Stimulated activated effector memory CD8-positive, alpha-beta T cell treated with anti-CD3 and anti-CD28 coated beads, Interleukin-12 subunit alpha, Interleukin-12 subunit beta, amount 100 ng/mL, for 72 hours (primary cell): ENCODE results near the gene AGPAT2.
A peak's percentile ranks its signal among the peaks of the same experiment; 100 is the strongest.

Source experiments
- ATAC-seq: fragments of 150-1000 bp; cut with Tn5 transposase; 2 replicates; pipeline ENCODE4 v1.10.0; 2021
- DNase-seq, 2 donors: peaks; one replicate each; pipeline ENCODE4 v3.0.0; 2021 to 2022; ENCODE audit warnings: low spot score in 2 of 2
- H3K27ac Mint-ChIP-seq: one replicate; pipeline ENCODE4 v1.8.0; 2022; ENCODE audit warnings: mild to moderate bottlenecking, mixed read lengths
- H3K36me3 Mint-ChIP-seq: one replicate; pipeline ENCODE4 v1.8.0; 2022; ENCODE audit warnings: mild to moderate bottlenecking, mixed read lengths
- H3K4me1 Mint-ChIP-seq: one replicate; pipeline ENCODE4 v1.8.0; 2022; ENCODE audit warnings: mixed read lengths
- H3K4me3 Mint-ChIP-seq: one replicate; pipeline ENCODE4 v1.8.0; 2022; ENCODE audit warnings: mild to moderate bottlenecking, mixed read lengths
- H3K9me3 Mint-ChIP-seq: one replicate; pipeline ENCODE4 v1.8.0; 2022; ENCODE audit warnings: mixed read lengths

The AGPAT2 gene

DNA sequence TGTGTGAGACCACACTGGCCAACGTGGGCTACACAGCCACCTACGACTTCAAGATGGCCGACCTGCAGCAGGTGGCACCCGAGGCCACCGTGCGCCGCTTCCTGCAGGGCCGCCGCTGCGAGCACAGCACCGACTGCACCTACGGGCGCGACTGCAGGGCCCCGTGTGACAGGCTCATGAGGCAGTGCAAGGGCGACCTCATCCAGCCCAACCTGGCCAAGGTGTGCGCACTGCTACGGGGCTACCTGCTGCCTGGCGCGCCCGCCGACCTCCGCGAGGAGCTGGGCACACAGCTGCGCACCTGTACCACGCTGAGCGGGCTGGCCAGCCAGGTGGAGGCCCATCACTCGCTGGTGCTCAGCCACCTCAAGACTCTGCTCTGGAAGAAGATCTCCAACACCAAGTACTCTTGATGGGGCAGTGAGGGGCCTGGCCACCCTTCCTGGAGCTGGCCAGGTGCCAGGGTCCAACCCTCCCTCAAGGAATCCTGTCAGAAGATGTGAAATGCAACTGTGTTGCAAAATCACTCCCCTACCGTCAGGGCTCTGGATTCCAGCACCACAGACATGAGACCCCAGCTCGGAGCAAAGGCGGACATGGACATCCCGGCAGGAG lies 36.2 kb upstream of the AGPAT2 start:
- peaks cover 77% of the 10 kb centered on the region for H3K36me3 Mint-ChIP-seq
- H3K9me3 Mint-ChIP-seq: no peaks in the 10 kb centered on the region
- peaks cover 28% of the 10 kb centered on the region for H3K4me1 Mint-ChIP-seq
- H3K4me3 Mint-ChIP-seq: peak overlapping the region; percentile 14
- no peak overlapping the region for H3K27ac Mint-ChIP-seq
- DNase-seq (no peak), ATAC-seq (no peak)

DNA sequence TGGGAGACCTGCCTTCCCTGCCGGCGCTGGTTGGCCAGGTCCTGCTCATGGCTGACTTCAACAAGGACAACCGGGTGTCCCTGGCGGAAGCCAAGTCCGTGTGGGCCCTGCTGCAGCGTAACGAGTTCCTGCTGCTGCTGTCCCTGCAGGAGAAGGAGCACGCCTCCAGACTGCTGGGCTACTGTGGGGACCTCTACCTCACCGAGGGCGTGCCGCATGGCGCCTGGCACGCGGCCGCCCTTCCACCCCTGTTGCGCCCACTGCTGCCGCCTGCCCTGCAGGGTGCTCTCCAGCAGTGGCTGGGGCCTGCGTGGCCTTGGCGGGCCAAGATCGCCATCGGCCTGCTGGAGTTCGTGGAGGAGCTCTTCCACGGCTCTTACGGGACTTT lies 35.7 kb upstream of the AGPAT2 start:
- Mint-ChIP-seq H3K4me1 (peaks cover 28% of the 10 kb centered on the region), H3K4me3 (no peak overlapping the region), H3K9me3 (no peaks in the 10 kb centered on the region), H3K27ac (peak overlapping the region; percentile 43), H3K36me3 (peaks cover 72% of the 10 kb centered on the region)
- DNase-seq (no peak), ATAC-seq (no peak)

DNA sequence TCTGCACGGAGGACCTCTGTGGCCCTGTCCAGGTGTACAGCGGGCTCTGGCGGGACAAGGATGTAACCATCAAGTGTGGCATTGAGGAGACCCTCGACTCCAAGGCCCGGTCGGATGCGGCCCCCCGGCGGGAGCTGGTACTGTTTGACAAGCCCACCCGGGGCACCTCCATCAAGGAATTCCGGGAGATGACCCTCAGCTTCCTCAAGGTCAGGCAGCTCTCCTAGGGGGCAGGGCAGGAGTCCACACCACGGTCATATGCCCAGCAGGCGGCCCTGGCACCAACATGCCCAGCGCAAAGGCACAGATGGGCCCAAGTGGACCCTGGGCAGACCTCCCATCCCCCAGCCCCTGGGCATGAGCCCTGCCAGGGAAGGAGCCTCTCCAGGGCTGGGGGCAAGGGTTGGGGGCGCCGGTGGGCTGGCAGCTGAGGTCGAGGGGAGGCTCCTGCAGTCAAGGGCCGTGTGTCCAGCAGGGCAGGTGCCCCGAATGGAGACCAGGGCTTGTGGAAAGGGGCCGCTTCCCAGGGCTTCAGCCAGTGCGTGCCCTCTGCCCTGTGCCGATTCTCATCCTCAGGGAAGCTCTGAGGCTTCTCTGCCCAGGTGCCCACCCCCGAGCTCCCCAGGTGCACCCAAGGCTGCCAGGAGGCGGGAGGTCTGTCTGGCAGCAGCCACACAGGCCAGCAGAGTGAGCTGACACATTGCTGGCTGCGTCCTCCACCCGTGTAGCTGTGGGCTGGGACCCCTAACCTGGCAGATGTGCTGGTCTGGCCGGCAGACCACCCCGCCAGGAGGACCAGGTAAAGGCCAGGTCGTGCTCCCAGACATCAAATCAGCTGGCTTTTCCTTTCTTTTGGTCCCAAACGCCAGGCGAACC lies 35.1 kb upstream of the AGPAT2 start:
- peaks cover 28% of the 10 kb centered on the region for H3K4me1 Mint-ChIP-seq
- DNase-seq (no peak), ATAC-seq (no peak)
- H3K4me3 Mint-ChIP-seq: no peak overlapping the region
- peak overlapping the region; percentile 43 for H3K27ac Mint-ChIP-seq
- peaks cover 66% of the 10 kb centered on the region for H3K36me3 Mint-ChIP-seq
- no peaks in the 10 kb centered on the region for H3K9me3 Mint-ChIP-seq

DNA sequence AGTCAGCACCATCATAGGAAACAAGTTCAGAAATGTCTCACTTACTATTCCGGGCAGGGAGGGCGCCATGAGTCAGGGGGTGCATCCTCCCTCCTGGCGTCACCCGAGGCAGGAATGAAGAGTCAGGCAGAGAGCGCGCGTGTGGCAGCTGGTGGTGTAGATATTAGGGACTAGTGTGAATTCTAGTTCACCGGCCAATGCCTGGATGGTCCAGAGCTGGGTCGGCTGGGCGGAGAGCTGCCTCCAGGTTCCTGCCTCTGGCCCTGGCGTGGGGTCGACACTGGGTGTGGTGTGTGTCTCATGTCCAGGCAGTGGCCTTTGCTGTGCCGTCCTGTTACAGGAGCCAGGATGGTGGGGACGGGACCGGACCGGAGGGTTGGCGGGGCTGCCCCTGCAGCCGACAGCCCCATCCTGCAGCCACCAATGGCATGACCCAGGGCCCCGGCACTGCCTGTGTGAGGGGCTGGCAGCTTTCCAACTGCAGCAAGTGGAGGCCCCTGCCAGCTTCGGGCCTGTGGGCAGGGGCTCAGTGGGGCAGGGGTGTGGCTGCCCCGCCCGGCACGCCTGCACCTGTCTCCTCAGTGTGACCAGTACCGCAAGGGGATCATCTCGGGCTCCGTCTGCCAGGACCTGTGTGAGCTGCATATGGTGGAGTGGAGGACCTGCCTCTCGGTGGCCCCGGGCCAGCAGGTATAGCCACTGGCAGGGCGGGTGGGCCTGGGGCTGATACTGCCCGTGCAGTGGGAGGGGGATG lies 34.3 kb upstream of the AGPAT2 start:
- Mint-ChIP-seq H3K36me3 (peaks cover 57% of the 10 kb centered on the region), H3K27ac (peak overlapping the region; percentile 79), H3K9me3 (no peaks in the 10 kb centered on the region), H3K4me1 (peaks cover 22% of the 10 kb centered on the region), H3K4me3 (no peak overlapping the region)
- ATAC-seq (no peak), DNase-seq (no peak)

DNA sequence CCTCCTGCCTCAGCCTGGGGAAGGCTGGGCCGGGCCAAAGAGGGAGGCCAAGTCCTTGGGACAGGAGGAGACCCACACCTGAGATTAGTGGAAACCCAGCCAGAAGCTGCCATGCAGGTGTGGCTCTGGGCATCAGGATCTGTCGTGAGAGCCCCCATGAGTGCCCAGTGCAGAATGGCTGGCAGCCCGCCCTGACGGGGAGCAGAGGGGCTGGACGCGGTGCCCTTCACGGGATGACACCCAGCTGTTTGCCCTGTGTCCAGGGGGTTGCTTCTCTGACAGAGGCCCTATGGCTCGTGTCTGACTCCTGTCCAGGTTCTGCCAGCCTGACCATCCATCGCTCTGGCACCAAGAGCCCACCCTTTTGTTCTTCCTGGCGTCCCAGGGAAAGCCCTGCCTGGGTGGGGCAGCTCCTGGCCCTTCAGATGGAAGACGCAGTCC lies 33.7 kb upstream of the AGPAT2 start:
- H3K27ac Mint-ChIP-seq: peak overlapping the region; percentile 79
- H3K36me3 Mint-ChIP-seq: peaks cover 51% of the 10 kb centered on the region
- DNase-seq (no peak), ATAC-seq (no peak)
- H3K9me3 Mint-ChIP-seq: no peaks in the 10 kb centered on the region
- H3K4me3 Mint-ChIP-seq: no peak overlapping the region
- peaks cover 18% of the 10 kb centered on the region for H3K4me1 Mint-ChIP-seq

DNA sequence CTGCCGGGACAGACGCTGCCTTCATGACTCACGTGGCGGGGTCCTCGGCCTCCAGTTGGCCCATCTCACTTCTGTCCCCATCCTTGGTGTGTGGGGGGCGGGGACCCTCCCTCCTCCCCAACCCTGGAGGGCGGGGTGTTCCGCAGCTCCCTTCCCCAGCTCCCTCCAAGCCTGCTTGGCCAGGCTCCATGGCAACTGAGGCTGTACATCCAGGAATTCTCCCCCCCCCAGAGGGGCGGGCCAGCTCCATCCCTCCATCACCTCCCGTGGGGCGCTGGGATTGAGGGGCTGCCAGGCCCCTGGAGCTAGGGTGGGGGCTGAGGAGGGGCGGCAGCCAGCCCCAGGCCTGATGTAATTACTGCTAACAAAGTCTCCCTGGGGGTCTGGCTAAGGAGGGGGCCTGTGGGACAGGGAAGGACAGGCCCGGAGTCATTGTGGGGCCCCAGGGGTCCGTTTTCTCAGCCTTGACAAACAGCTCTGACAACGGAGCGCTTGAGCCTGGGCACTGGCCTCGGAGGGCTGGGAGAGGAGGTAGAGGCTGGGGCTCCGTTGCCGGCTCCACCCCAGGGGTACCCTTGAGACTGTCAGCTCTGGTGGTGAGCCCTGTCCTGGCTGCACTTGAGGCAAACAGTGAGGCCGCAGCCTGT lies 33.1 kb upstream of the AGPAT2 start:
- H3K27ac Mint-ChIP-seq: no peak overlapping the region
- ATAC-seq (no peak), DNase-seq (no peak)
- H3K9me3 Mint-ChIP-seq: no peaks in the 10 kb centered on the region
- no peak overlapping the region for H3K4me3 Mint-ChIP-seq
- H3K36me3 Mint-ChIP-seq: peaks cover 46% of the 10 kb centered on the region
- peaks cover 18% of the 10 kb centered on the region for H3K4me1 Mint-ChIP-seq

DNA sequence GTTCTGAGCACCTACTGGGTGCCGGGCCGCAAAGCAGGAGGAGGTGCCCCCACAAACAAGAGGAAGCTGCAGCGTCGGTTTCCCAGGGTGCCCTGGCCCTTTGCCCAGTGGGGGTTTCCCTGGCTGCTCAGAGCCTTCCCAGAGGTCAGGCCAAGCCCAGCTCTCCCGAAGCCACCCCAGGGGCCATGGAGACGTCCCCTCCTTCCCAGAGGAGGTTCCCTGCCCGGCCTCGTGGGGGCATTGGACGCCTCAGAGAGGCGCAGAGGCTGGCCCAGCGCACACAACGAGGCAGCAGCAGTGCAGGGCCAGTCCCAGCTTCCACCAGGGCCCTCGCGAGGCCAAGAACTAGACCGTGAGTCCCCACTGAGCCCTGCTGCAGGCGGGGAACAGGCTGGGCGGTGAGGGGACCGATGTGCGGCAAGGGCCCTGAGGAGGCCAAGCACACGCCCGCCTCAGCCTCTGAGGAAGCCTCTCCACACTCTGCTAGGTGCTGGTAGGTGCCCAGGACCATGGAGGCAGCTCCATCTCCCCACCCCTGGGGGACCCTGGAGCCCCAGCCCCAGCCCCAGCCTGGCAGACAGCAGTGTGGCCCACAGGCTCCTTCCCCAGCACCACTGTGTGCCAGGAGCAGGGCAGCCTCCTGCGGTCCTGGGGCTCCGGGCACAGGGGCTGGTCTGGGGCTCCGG lies 32.1 kb upstream of the AGPAT2 start:
- ATAC-seq (peak; percentile 4), DNase-seq (no peak)
- H3K4me3 Mint-ChIP-seq: no peak overlapping the region
- H3K27ac Mint-ChIP-seq: no peak overlapping the region
- no peaks in the 10 kb centered on the region for H3K9me3 Mint-ChIP-seq
- peaks cover 15% of the 10 kb centered on the region for H3K4me1 Mint-ChIP-seq
- peaks cover 36% of the 10 kb centered on the region for H3K36me3 Mint-ChIP-seq

DNA sequence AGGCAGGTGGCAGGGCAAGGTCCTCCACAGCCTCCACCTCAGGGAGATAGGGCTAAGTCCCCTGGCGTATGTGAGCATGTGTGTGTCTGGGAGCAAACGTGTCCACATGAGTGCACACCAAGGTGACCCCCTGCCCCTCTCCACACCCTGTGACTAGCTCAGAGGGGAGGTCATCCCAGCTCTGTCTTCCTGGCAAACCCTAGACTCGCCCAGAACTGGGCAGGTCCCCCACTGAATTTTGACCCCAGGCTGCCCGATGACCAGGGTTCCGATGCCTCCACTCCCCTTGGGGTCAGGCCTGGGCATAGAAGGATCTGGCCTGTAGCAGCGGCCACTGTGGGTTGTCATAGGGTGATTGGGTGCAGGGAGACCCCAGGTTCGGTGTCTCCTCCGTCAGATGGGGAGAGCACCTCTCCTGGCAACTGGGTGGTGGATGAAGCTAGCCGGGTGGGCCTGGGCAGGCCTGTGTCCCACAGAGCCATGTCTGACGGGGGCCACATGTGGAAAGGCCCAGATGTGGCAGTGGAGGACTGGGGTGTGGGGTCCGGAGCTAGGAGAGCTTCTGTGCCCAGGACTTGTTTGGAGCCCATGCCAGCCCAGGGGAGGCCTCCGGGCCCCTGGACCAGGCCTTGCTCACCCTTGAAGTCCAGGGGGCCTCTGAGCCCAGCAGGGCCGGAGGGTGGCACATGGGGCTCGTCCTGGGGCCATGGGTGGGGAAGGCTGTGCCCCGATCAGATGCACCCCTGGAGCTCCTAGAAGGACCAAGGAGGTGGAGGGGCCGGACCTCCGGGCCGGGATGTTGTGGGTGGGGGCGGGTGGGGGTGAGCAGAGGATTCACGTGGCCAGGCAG lies 31.3 kb upstream of the AGPAT2 start:
- Mint-ChIP-seq H3K9me3 (no peaks in the 10 kb centered on the region), H3K4me3 (no peak overlapping the region), H3K27ac (peak overlapping the region; percentile 34), H3K4me1 (peaks cover 8% of the 10 kb centered on the region), H3K36me3 (peaks cover 28% of the 10 kb centered on the region)
- DNase-seq: no peak
- no peak for ATAC-seq

DNA sequence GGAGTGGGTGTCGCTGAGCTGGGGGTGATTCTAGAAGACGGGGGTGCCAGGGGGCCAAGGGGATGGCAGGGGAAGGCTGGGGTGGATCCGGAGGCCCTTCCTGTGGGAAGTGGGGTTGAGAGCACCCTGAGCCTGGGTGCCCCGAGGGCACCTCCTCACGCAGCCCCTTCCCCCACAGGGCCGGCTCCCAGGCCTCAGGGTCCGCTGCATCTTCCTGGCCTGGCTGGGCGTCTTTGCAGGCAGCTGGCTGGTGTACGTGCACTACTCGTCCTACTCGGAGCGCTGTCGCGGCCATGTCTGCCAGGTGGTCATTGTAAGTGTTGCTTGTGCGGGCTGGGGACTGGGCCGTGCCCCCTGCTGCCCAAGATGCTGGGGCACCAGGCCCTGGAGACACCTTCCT lies 30.1 kb upstream of the AGPAT2 start:
- no peak overlapping the region for H3K4me3 Mint-ChIP-seq
- no peak overlapping the region for H3K27ac Mint-ChIP-seq
- ATAC-seq: no peak
- no peaks in the 10 kb centered on the region for H3K9me3 Mint-ChIP-seq
- H3K4me1 Mint-ChIP-seq: peaks cover 6% of the 10 kb centered on the region
- H3K36me3 Mint-ChIP-seq: peaks cover 16% of the 10 kb centered on the region
- DNase-seq: no peak

DNA sequence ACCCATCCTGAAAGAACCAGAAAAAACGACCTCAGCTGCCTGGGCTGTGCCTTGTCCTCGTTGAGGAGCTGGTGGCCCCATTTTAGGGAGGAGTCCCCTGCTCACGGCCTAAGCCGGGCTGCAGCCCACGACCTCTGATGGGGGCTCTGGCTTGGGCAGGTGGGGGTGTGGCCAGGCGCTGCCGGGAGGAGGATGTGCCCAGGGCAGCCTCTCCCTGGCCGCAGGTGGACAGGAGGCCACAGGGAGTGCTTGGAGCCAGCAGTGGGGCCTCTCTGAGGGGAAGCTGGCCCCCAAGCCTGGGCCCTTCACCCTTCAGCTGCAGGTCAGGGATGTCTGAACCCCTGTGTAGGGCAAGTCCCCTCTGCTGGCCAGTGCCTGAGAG lies 27.6 kb upstream of the AGPAT2 start:
- Mint-ChIP-seq H3K4me3 (no peak overlapping the region), H3K27ac (no peak overlapping the region), H3K36me3 (no peaks in the 10 kb centered on the region), H3K4me1 (peaks cover 5% of the 10 kb centered on the region), H3K9me3 (no peaks in the 10 kb centered on the region)
- no peak for DNase-seq
- no peak for ATAC-seq

DNA sequence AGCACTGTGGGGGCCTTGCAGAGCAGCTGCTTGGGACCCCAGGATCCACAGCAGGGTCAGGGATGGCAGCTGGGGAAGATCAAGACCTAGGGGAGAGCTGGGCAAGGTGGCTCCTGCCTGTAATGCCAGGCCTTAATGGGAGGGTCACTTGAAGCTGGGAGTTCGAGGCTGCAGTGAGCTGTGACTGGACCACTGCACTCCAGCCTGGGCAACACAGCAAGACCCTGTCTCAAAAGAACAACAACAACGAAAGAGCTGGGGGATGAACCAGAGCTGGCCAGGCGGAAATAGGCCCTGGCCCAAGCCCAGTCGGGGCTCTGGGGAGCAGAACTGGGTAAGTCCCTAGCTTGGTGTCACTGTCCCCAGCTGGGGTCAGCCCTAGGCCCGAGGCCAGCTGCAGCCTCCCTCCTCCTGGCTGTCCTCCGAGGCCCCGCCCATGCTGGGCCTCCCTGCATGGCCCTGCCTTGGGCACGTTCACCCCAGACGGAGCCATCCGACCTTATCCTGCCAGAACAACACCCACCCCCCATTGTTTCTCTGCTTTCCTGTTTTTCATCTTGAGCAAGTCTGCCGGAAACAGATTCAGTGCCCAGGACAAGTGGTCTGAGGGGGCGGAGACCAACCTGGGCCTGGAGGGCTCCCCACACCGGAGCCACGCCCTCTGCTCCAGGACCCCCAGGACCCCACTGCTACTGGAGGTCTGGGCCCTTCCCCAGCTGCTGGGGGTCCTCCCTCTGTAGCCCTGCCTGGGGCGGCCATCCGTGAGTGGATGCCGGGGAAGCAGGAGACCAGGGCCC lies 27.0 kb upstream of the AGPAT2 start:
- H3K4me3 Mint-ChIP-seq: no peak overlapping the region
- H3K27ac Mint-ChIP-seq: no peak overlapping the region
- ATAC-seq: no peak
- no peaks in the 10 kb centered on the region for H3K36me3 Mint-ChIP-seq
- no peak for DNase-seq
- no peaks in the 10 kb centered on the region for H3K9me3 Mint-ChIP-seq
- H3K4me1 Mint-ChIP-seq: peaks cover 5% of the 10 kb centered on the region

DNA sequence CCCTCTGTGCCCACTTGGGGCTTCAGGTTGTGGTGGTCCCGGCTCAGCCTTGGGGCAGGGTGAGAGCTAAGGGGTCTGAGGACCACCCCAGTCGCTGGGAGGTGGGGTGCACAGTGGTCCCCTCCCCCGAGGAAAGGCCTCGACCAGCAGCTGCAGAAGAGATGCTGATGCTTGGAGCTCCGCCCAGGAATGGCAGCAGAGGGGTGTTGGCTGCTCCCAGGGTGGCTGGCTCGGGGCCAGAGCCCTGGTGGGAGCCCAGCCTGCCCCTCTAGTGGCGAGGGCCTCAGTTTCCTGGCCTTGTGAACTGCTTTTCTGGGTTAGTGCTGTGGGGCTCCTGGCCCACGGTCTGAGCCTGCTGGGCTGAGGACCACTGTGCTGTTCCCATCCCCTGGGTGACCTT lies 26.3 kb upstream of the AGPAT2 start:
- H3K36me3 Mint-ChIP-seq: no peaks in the 10 kb centered on the region
- H3K9me3 Mint-ChIP-seq: no peaks in the 10 kb centered on the region
- peaks cover 5% of the 10 kb centered on the region for H3K4me1 Mint-ChIP-seq
- ATAC-seq (no peak), DNase-seq (no peak)
- H3K4me3 Mint-ChIP-seq: no peak overlapping the region
- H3K27ac Mint-ChIP-seq: no peak overlapping the region

DNA sequence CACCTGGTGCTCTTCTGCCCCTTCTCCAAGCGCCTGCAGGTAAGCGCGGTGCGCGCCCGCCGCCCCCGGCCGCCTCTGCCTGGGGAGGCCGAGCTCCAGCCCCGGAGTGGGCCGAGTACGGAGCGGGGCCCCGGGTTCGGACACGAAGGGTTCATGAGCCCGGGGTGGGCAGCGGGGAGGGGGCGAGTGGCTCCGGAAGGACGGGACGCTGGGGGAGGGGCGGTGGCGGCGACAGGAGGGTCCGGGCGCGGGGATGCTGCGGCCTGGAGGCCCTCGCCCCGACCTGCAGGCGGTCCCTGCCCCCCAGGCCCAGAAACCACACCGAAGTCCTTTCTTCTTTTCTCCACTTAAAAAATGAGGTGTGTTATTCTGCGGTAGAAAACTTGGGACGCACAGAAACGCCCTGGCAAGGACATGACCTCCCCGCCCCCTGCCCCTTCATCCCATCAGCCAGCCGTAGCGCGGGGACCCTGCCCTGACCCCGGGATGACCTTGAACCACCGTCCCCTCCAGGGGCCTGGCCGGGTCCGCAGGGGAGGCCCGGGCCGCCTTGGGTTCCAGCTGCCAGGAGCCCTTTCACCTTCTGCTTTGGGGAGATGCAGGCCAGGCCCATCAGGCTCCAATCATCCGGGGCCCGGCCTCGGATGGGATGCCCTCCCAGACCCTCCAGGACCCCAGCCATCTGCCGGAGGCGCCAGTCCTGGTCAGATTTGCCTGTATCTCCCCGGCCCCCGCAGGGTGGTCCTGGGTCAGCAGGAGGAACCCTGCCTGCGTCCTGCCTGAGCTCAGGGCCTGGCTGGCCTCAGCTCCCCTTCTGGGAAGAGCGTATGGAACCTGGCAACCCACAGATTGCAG lies 25.7 kb upstream of the AGPAT2 start:
- Mint-ChIP-seq H3K27ac (no peak overlapping the region), H3K4me3 (no peak overlapping the region), H3K9me3 (no peaks in the 10 kb centered on the region), H3K36me3 (no peaks in the 10 kb centered on the region), H3K4me1 (peaks cover 5% of the 10 kb centered on the region)
- ATAC-seq: no peak
- no peak for DNase-seq
